Right lobe of liver (tissue), 6 donors: ENCODE results near the gene EXOC4. TPM values are rescaled to one million over a fixed set of nuclear protein-coding genes. Genes with fewer than 3 reads are reported as not detected.

ENCODE experiments used
- ATAC-seq, 4 donors: fragments of 200-7000 bp; cut with Tn5 transposase; one replicate each; pipeline ENCODE4 v1.9.1; 2020; ENCODE audit warnings: mild to moderate bottlenecking in 4 of 4, moderate library complexity in 4 of 4
- DNase-seq, 3 donors: peaks; one replicate each; pipeline ENCODE4 v3.0.0-alpha.2; 2020
- H3K27ac ChIP-seq, 3 donors: fragments of 200-600 bp; one replicate each; pipeline ENCODE4 v1.8.0; 2022
- H3K27me3 ChIP-seq, 2 donors: fragments of 200-600 bp; one replicate each; pipeline ENCODE4 v1.8.0; 2022
- H3K36me3 ChIP-seq, 4 donors: fragments of 200-600 bp; sonication (generic) in 1 of 4; one replicate each; pipeline versions ENCODE4 v1.5.1 to v1.8.0; 2017 to 2022; ENCODE audit warnings: control low read depth in 1 of 4
- H3K4me1 ChIP-seq, 4 donors: fragments of 200-600 bp; sonication (generic) in 1 of 4; one replicate each; pipeline versions ENCODE4 v1.5.1 to v1.8.0; 2017 to 2022; ENCODE audit warnings: control low read depth in 1 of 4
- H3K4me3 ChIP-seq, 3 donors: fragments of 200-600 bp; one replicate each; pipeline ENCODE4 v1.8.0; 2022
- H3K9me3 ChIP-seq, 4 donors: fragments of 200-600 bp; sonication (generic) in 1 of 4; one replicate each; pipeline versions ENCODE4 v1.5.1 to v1.8.0; 2017 to 2022; ENCODE audit warnings: control low read depth in 1 of 4
- CTCF ChIP-seq, 4 donors: fragments of 200-600 bp in 3 of 4; fragments of 450-650 bp in 1 of 4; IDR thresholded peaks; one replicate each; pipeline versions ENCODE4 v1.5.1 to v1.8.0; 2016 to 2022; ENCODE audit warnings: antibody characterized with exemption in 4 of 4, mild to moderate bottlenecking in 2 of 4
- POLR2A ChIP-seq: fragments of 450-650 bp; IDR thresholded peaks from one replicate; pipeline ENCODE4 v1.6.1; 2017; ENCODE audit warnings: antibody characterized with exemption, mild to moderate bottlenecking
- WGBS: methylation state at CpG from one replicate; pipeline ENCODE4 v1.1.6; 2018; ENCODE audit warnings: low coverage, low lambda C conversion rate; ENCODE audit not compliant: insufficient coverage; ENCODE audit errors: missing lambda C conversion rate; 5-methylcytosine and 5-hydroxymethylcytosine counted together
- intact Hi-C, 2 donors: fragments of 100-400 bp; cut with DNase I; formaldehyde crosslinking; loops; one replicate each; pipeline versions ENCODE4 v1.11.2 to v1.14.1; 2022
- total RNA-seq, 6 experiments: library from RNA; depleted of rRNA in 2 of 6; stranded (reverse); fragments of >200 nt in 2 of 6; fragmentation: NEBNext Ultra II Directional in 3 of 6; extraction: Animal tissue kit (Norgen Biotek cat#: 25700) in 3 of 6; gene quantifications; one replicate each; pipeline versions ENCODE4 v1.1.0 to v1.2.4, GENCODE V29; 2016 to 2023
- donor health status: DM: no; HTN: yes; CAD: no.
- donor health status: DM: no; HTN: no; CAD: no.
- donor health status: DM: no; HTN: no; CAD: no.
- donor health status: DM: no; HTN: yes; CAD: no.
- donor health status: DM: no; HTN: yes; CAD: no.

Gene EXOC4
- total RNA-seq, 6 experiments from 2014 or later, result 23.7 to 33.5 (median 30.0) TPM

DNA sequence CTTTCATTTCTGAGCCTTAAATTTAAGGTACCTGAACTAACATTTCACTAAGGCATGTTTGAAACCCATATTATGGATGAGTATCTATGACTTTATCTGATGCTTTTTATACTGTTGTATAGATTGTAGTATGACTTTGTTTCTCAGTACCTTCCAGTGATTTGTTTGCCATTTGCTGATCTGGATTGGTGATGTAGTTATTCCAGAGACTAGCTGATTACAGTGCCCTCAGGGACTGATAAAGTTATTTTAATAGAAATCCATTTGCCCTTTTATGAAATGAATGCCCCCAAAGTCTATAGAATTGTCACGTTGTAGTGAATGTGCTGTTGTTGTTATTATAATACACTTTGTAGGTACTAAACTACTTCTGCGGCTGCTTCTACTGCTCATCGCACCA, 488.8 kb downstream of the EXOC4 start:
- no peak for TF ChIP-seq CTCF (IDR thresholded peaks at IDR 0.05)
- no peak for TF ChIP-seq POLR2A
- Histone ChIP-seq H3K27me3 (no peaks in the 10 kb centered on the region), H3K36me3 (no peaks in the 10 kb centered on the region), H3K4me1 (no peaks in the 10 kb centered on the region), H3K27ac (no peak overlapping the region), H3K4me3 (no peak overlapping the region), H3K9me3 (no peaks in the 10 kb centered on the region)
- ATAC-seq (no peak), DNase-seq (no peak)
- intact Hi-C loops, result no loop called here
- 93% methylated on average over 3 of the region's 3 CpGs for WGBS

DNA sequence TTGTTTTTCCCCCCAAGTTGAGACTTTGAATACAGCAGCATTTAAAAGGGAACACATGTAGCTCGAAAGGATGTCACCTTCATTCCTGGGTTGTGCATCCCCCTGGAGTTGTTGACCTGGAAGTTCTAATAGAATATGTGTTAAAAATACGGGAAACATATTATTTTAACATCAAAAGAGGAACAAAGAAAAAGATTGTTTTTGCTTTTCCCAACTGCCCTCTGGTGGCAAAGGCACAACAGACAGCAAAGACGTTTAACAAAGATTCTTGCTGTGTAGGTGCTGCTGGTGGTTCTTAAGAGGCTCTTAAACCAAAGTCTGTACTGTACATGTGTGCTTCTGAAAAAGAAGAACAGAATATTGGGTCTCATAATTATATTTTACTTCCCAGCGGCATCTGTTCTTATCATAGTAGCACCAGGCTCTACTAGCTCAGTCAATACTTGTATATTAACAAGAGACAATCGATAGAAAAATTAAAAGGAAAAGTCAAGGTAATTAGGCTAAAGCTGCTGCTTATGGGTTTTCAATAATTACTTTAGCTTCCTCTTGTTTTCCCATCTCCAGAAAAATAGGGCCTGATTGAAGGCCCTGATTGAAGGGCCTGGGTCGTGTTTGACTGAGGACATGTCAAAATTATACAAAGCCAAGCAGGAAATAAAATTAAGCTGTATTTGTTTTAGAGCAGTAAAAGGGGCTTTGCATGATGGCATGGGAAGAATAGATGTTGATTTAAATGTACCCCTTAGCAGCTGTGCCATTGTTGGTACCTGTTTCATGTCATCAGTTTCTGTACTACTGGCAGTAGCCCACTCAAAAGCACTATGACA, 490.0 kb downstream of the EXOC4 start:
- no peaks in the 10 kb centered on the region for H3K36me3 ChIP-seq
- no peaks in the 10 kb centered on the region for H3K4me1 ChIP-seq
- no peaks in the 10 kb centered on the region for H3K9me3 ChIP-seq
- no peak overlapping the region for H3K4me3 ChIP-seq
- no peak for ATAC-seq
- H3K27ac ChIP-seq, result no peak overlapping the region
- no peak for DNase-seq
- no peaks in the 10 kb centered on the region for H3K27me3 ChIP-seq
- intact Hi-C loops, result no loop called here
- TF ChIP-seq POLR2A, result no peak
- peak; percentile 15 to 41 (median 22) for TF ChIP-seq CTCF (IDR thresholded peaks at IDR 0.05)
- 71% methylated on average over 6 of the region's 6 CpGs for WGBS

GRCh38 chr7:133744451-133744850, 491.6 kb downstream of the EXOC4 start:
- H3K27me3 ChIP-seq, result no peaks in the 10 kb centered on the region
- H3K4me3 ChIP-seq, result no peak overlapping the region
- 100% methylated on average over 1 of the region's 3 CpGs for WGBS
- H3K4me1 ChIP-seq, result no peaks in the 10 kb centered on the region
- no peaks in the 10 kb centered on the region for H3K36me3 ChIP-seq
- H3K9me3 ChIP-seq, result no peaks in the 10 kb centered on the region
- intact Hi-C loops, result no loop called here
- ATAC-seq, result no peak
- DNase-seq, result no peak
- TF ChIP-seq POLR2A (no peak), CTCF (IDR thresholded peaks at IDR 0.05) (no peak)
- no peak overlapping the region for H3K27ac ChIP-seq

DNA sequence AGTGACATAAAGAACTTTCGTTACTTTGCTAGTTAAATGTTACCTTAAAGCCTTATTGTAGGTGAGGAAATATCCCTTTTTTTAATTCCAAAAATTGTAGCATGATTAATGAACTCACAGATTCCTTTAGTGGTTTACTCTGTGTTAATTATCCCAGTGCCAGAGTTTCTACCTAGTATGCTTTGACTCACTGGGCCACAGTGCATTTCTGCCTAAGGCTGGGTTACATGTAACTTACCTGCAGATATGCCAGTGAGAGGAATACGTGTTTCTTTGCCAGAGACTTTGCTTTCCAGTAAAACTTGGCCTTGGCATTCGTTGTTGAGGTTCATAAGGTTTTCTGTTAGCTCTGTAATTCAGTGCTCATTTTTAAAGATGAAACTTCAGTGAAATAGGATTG, 493.4 kb downstream of the EXOC4 start:
- H3K27me3 ChIP-seq, result no peaks in the 10 kb centered on the region
- H3K4me3 ChIP-seq, result no peak overlapping the region
- no peak for DNase-seq
- no peak for TF ChIP-seq POLR2A
- TF ChIP-seq CTCF (IDR thresholded peaks at IDR 0.05), result no peak
- H3K4me1 ChIP-seq, result no peaks in the 10 kb centered on the region
- no peak for ATAC-seq
- 83% methylated on average over 3 of the region's 3 CpGs for WGBS
- no peaks in the 10 kb centered on the region for H3K9me3 ChIP-seq
- intact Hi-C loops, result no loop called here
- H3K36me3 ChIP-seq, result no peaks in the 10 kb centered on the region
- no peak overlapping the region for H3K27ac ChIP-seq
